ENCODE data around the gene ZSCAN20.

The ZSCAN20 gene

DNA sequence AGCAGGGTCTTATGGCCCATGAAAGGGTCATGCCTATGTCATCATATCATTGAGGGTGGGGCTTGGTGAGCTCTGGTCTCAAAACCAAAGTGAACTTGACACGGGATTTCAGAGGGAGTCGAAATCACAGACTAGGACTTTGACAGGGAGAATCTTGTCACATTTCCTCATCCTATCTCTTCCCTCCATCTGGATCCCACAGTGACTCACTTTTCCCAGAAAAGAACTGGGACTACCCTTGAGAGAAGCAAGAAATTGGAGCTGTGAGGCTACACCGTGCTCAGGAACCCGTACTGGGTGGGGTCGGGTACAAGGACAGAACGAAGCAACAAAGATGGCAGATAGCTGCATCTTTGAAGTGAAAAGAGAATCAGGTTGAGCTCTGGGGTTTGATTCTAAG is 69.5 kb downstream of the ZSCAN20 start:
- no peak for DNase-seq

All from activated CD4-positive, alpha-beta T cell treated with anti-CD3 and anti-CD28 coated beads, Interleukin-2, amount 50 U/mL, for 48 hours (primary cell).